Stimulated activated CD4-positive, alpha-beta T cell treated with anti-CD3 and anti-CD28 coated beads, Interleukin-1b, Interleukin-23, amount 100 ng/mL, for 1 hour (primary cell): ENCODE data around the gene ZNF385C.

Experiments used
- DNase-seq, 2 donors: peaks; one replicate each; pipeline ENCODE4 v3.0.0-alpha.2; 2020; ENCODE audit warnings: low read depth in 2 of 2

Gene ZNF385C

GRCh38 chr17:41988418-41988817 lies 109.9 kb downstream of the ZNF385C start:
- DNase-seq = no peak

DNA sequence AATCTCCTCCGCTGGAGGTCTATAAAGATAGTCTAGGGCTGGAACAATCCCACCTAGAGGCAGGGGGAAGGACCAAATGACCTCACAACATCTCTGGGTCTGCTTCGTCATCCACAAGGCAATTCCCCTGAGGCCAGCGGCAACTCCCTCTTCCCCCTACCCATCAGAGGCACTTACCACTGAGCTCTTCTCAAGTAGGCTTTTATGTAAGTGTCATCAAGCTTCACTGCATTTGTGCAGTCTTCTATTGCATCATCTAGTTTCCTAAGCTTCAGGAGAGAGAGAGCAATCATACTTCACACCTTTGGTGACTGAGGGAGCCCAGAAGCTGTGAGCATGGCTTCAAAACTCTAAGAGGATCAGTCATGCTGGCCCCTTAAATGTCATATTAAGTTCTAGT lies 110.6 kb downstream of the ZNF385C start:
- DNase-seq = no peak

- no peak for DNase-seq
Measured at GRCh38 chr17:41986634-41987033, 111.6 kb downstream of the ZNF385C start.

DNA sequence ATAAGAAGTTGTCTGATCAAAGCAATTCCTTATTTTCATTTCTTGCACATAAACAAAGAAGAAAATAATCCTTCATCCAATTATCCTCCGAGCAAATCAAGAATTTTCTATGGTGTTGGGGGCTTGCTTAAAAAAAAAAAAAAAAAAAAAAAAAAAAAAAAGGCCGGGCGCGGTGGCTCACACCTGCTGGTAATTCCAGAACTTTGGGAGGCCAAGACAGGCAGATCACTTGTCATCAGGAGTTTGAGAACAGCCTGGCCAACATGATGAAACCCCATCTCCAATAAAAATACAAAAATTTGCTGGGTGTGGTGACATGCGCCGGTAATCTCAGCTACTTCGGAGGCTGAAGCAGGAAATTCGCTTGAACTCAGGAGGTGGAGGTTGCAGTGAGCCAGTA lies 112.4 kb downstream of the ZNF385C start:
- DNase-seq = no peak

GRCh38 chr17:41984454-41984853 lies 113.8 kb downstream of the ZNF385C start:
- no peak for DNase-seq

GRCh38 chr17:41982026-41982760 lies 116.1 kb downstream of the ZNF385C start:
- DNase-seq = no peak

DNA sequence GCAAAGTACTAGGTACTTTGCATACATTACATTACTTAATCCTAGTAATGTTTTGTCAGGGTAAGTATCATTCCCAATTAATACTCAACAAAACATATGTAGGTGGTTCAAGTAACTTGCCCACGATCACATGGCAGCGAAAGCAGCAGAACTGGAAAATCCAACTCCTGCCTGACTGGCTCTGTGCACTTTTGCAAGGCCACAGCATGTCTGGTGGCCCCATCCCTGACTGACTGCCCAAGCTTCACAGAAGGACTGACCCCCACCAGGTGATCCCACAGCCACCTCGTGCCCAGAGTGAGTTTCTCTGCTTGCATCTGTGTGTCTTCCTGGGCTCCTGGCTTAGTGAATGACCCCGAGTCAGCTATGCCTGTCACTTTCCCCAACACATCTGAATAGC lies 120.3 kb downstream of the ZNF385C start:
- DNase-seq = no peak

DNA sequence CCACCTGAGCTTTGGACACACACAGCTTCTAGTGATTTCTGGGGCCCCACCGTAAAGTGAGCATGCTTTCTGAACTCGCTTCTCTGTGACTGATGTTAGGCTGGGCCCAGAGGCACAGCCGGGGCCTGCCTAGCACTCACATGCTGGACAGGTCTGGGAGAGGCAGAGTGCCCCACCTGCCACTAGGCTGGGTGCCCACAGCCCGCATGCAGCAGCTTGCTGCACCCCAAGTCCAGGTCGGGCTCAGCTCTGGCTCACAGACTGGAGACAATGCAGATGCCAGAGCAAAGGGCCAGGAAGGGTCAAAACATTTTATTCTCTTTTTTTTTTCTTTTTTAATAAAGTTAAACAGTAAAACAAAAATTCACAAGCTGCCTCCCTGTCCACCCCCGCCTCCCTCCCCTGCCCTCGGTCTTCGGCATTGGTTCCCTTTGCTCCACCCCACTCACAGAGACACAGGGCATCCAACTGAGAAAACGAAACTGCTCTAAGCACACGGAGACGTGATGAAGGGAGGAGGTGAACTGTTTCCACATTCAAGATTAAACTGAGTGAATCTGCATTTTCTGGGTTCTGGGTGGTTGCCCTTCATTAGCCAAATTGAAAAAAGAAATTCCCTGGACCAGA lies 122.0 kb downstream of the ZNF385C start:
- DNase-seq = no peak
